NK-92 treated with Interleukin-12 subunit alpha and Interleukin-12 subunit beta, amount 100 ng/mL, for 24 hours (cell line): ENCODE results near the gene CPLANE1.
"Not testable (repeated sequence)": the region's sequence is repeated elsewhere in the genome, so short reads cannot be mapped to it uniquely, and the experiment has no call there.

Experiments used
- DNase-seq: peaks from one replicate; lab custom pipeline; 2025; lab: John Stamatoyannopoulos, UW

Gene CPLANE1

GRCh38 chr5:37121027-37121426, 128.1 kb downstream of the CPLANE1 start:
- DNase-seq = no peak

DNA sequence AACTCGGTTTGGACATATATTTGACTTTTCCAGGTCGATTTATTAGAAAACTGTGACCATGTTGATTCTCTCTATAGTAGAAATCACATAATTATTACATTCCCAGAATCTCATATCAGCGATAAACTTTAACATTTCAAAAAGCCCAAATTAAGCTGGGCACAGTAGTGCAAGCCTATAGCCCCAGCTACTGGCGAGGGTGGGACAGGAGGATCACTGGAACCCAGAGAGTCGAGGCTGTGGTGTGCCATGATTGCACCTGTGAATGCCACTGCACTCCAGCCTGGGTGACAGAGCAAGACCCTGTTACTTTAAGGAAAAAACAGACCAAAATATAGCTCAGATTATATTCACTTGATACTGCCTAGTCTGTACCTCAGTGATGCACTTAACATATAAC, 128.9 kb downstream of the CPLANE1 start:
- no peak for DNase-seq

GRCh38 chr5:37116359-37116758, 132.8 kb downstream of the CPLANE1 start:
- no peak for DNase-seq

DNA sequence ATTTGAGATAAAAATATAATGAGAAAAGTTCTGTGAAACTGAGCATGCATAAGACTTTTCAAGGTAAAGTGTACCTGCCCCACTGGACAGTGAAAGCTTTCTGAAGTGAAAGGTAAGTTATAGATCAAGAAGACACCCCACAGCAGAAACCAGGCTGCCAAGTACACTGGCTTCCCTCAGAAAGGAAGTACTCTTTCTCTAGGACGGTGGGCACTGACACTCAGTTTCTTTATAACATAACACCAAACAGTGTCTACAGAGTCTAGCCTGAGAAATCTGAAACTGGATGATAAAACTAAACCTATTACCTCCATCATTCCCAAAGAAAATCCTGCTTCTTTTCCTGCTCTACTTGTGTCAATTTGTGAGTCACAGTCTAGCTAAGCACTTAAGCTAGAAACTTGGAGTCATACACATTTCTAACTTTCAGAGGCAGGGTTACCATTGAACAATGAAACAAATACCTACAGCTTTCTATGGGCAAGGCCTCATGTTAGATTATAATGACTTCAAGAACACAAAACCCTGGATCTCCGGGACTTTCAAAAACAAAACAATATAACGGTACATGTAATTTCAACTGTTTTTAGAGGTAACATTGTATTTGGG, 136.7 kb downstream of the CPLANE1 start:
- no peak for DNase-seq

- DNase-seq = no peak
Measured at GRCh38 chr5:37111426-37112382, 137.5 kb downstream of the CPLANE1 start.

DNA sequence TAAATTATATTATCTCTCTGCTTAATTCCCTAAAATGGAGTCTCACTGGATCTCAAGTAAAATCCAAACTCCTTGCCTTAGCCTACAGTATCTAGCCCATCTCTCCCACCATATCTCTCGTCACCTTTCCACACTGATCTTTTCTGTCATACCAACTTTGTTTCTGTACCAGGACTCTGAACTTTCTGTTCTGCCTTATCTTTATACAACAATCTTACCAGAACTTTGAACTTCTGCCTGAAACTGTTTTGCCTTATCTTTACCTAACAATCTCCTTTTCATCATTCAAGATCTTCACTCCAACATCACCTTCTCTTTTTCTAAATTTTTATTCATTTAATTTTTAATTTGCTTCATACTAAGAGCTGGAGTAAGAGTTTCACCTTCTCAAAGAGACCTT, 139.0 kb downstream of the CPLANE1 start:
- DNase-seq = no peak

GRCh38 chr5:37109338-37109737, 139.8 kb downstream of the CPLANE1 start:
- DNase-seq = no peak

- no peak for DNase-seq
Measured at GRCh38 chr5:37103302-37103701, 145.9 kb downstream of the CPLANE1 start.

- not testable (repeated sequence) for DNase-seq
Measured at GRCh38 chr5:37099267-37099666, 149.9 kb downstream of the CPLANE1 start.

DNA sequence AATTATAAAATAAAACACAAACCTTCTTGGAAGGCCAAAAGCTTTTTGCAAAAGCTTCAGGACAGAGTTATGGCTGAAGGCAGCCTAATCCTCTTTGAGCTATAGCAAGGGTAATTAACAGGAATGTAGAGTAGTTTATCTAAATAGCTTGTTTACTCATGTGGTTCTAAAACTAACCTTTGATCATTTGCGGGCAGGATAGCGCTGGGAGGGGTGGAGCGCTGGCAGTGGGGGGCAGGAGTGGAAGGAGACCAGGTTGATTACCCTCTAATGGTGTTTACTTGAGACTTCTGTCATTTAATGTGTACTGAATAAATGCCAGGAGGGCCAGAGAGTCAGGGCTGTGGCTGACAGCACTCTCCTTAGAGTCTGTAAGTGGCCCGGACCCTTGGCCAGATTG, 155.4 kb downstream of the CPLANE1 start:
- DNase-seq = not testable (repeated sequence)

GRCh38 chr5:37090781-37091180, 158.4 kb downstream of the CPLANE1 start:
- DNase-seq = no peak

DNA sequence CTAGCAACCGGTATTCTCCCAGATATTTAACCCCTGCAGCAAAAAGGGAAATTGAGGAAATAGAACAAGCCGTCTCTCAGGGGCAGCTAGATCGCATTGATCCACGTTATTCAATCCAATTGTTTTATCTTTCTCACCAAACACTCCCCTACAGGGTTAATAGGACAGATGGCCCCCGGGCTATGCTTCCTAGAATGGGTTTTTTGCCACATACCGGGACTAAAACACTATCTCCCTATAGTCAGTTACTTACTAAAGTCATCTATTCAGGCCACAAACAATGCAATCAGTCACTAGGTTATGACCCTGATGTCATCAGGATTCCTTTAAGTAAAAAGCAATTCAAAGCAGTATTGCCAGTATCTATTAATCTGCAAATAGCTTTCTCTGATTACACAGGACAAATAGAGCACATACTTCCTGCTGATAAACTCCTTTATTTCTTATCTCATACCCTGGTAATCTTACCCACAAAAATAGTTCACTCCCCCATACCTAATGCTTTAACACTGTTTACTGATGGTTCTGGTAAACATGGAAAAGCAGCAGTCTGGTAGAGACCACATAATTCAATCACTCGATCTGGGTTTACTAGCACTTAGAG, 159.0 kb downstream of the CPLANE1 start:
- DNase-seq = no peak

DNA sequence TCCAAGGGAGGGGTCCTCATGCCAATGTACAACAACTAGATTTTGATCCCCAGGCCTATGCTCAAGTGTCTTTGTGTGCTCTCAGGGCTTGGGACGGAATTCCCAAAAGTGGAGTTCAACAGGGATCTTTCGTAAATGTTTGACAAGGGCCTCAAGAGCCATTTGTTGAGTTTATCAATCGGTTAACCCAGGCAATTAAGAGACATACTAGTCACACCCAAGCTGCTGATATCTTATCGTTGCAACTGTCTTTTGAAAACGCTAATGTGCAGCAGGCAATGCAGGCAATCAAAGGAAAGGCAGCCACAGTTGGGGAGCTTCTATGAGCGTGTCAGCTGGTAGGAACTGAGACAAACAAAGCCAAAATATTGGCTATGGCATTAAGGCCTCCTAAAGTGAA, 161.2 kb downstream of the CPLANE1 start:
- no peak for DNase-seq

DNA sequence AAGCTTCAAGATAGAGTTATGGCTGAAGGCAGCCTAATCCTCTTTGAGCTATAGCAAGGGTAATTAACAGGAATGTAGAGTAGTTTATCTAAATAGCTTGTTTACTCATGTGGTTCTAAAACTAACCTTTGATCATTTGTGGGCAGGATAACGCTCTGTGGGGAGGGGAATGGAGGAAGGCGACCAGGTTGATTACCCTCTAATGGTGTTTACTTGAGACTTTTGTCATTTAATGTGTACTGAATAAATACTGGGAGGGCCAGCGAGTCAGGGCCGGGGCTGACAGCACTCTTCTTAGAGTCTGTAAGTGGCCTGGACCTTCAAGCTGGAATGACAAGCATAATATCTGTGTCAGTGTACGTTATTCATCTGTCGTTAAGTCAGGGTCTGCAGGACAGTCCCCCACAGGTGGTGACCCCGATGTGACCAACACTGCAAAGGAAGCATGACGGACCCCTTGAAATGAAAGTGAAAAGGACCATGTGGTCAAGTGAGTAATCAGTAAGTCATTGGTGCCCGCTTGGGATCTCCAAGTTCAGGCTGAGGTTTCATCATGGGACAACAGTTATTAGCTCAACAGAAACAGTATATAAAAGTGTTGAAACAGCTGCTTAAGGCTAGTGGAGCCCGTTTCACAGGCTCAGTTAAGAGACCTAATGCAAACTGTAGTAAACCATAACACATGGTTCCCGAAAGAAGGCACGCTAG, 162.6 kb downstream of the CPLANE1 start:
- DNase-seq = no peak

DNA sequence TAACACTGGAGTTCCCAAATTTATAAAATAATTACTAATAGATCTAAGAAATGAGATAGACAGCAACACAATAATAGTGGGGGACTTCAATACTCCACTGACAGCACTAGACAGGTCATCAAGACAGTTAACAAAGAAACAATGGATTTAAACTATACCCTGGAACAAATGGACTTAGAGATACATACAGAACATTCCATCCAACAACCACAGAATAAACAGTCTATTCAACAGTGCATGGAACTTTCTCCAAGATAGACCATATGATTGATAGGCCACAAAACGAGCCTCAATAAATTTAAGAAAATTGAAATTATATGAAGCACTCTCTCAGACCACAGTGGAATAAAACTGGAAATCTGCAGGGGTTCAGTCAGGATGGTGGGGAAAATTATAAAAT, 163.2 kb downstream of the CPLANE1 start:
- not testable (repeated sequence) for DNase-seq

GRCh38 chr5:37082977-37083376, 166.2 kb downstream of the CPLANE1 start:
- not testable (repeated sequence) for DNase-seq

- DNase-seq = no peak
Measured at GRCh38 chr5:37080697-37081096, 168.5 kb downstream of the CPLANE1 start.

GRCh38 chr5:37077146-37077545, 172.0 kb downstream of the CPLANE1 start:
- DNase-seq = no peak

DNA sequence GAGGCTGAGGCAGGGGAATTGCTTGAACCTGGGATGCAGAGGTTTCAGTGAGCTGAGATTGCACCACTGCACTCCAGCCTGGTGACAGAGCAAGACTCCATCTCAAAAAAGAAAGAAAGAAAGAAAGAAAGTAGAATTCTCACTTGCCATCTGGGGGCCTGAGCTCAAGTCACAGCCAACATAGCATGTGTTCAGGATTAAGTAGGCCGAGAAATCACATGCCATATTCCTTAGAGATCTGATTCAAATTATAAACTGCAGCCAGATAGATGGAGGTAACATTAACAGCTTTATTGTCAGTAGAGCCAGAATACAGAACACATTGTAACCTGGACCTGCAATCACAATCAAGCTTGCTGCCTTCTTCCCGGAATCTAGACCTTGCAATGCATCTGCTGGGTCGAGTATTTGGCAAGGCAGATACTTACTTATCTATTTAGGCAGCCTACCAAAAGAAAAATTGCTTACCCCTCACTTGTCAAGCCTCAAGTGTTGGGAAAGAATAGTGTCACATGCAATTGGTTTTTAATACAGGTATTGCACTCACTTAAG, 173.7 kb downstream of the CPLANE1 start:
- DNase-seq = no peak

DNA sequence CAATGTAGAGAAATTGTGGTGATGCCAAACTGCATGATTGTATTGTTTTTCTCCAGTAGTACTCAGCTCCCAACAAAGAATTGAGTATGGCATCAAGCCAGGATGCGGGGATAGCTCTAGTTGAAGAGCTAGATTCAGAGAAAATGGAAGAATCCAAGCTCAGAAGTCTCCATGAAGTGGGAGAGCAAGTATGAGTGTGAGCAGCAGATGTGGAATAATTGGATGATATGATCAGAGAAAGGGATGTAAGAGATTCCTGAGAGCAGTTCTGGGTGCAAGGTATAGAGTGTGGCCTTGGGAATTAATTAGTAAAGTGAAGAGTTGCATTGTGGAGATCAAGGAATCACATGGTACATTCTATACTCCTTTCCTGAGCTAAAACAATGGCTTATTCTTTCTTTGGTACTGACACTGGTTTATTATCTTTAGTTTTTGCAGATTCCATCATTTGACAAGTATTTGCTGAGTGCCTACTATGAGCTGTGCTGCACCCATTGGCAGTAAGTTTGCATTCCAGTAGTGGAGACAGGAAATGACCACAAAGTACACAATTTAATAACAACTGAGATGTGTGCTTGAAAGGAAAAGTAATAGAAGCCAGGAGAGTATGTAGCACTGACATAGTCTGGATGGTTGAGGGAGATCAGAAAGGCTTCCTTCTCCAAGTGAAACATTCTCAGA, 177.1 kb downstream of the CPLANE1 start:
- no peak for DNase-seq

- DNase-seq = no peak
Measured at GRCh38 chr5:37071487-37071886, 177.7 kb downstream of the CPLANE1 start.
